LNCAP (cell line): ENCODE measurements around the gene NIN.

Source experiments
- TF ChIP-seq, protein P1 (sequence below): fragments of 450-650 bp; IDR thresholded peaks from 2 replicates; pipeline ENCODE4 v1.5.1; 2017; ENCODE audit warnings: mild to moderate bottlenecking

The NIN gene

DNA sequence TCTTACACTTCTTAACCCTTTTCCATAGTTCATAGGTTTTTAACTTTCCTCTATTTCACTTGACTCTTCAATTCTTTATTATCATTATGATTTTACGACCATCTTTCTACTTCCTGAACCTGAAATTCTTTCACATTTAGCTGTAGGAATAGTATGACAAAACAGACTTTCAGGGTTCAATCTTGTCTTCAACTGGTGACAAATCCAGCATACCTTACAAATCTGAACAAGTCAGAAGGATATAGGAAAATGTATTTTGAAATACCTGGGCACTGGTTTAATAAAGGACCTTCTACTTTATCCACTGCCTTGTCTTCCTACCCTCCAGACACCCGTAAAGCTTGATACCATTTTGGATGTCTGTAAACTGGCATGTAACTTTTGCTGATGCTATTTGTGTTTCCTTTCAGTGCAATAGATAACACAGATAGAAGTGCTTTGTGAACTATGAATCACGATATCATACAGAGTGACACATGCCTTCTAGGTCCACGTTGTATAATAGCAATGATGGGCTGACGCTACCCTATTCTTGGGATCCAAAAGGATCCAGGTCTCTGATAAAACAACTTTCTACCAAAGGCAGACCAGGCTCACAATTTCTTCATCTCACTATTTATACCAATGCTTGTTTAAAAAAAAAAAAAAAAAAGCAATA lies 85.4 kb downstream of the NIN start:
- TF ChIP-seq, protein P1, sequence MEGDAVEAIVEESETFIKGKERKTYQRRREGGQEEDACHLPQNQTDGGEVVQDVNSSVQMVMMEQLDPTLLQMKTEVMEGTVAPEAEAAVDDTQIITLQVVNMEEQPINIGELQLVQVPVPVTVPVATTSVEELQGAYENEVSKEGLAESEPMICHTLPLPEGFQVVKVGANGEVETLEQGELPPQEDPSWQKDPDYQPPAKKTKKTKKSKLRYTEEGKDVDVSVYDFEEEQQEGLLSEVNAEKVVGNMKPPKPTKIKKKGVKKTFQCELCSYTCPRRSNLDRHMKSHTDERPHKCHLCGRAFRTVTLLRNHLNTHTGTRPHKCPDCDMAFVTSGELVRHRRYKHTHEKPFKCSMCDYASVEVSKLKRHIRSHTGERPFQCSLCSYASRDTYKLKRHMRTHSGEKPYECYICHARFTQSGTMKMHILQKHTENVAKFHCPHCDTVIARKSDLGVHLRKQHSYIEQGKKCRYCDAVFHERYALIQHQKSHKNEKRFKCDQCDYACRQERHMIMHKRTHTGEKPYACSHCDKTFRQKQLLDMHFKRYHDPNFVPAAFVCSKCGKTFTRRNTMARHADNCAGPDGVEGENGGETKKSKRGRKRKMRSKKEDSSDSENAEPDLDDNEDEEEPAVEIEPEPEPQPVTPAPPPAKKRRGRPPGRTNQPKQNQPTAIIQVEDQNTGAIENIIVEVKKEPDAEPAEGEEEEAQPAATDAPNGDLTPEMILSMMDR = no peak

DNA sequence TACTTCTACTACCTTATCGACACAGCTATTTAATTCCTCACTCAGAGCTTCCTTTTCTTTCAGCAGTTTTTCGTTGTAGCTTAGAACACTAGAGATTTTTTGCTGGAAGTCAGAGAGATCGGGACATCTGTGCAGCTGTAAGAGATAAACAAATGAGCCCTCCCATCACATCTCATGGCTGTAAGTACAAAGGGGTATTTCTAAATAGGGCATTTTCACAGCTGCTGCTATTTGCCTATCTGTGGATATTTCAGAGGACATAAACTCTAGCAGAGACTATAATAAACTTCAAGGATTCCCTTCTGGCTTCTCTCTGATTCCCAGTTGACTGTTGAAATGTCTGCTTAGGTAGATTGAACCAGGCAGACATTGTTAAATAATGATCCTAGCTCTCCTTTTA lies 86.7 kb downstream of the NIN start:
- TF ChIP-seq, protein P1 = no peak

DNA sequence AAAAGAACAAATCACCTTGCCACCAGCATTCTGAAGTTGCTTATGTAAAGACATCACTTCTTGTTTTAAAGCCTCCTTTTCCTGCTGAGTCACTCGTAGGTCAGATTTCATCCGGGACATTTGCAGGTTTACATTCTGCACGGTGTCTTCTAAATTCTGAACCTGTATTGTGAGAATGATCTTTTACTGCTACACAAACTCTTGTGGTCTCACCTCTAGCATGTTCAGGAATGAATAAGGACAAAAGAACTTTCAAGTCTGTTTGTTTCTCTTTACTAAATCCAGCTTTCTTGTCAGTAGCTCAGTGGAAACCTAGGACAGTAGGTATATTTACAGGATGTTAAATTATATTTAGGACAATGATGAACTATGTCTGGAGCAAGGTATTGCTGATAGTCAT lies 89.4 kb downstream of the NIN start:
- TF ChIP-seq, protein P1 = no peak

DNA sequence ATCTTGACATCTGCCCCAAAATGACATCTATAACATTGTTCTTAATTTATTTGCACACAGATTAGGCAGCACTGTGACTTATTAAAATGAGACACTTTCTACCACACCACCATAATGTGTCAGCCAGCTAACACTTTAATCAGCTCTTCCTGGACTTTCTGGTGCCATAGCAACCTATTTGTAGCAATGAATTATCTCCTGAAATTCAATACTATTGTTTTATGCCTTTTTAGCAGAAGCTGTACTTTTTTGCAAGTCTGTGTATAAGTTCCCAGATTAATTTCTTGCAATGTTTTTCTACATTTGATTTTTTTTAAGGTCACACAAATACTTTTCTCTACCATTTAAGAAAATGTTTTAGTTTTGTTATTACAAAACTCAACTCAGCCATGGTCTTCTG lies 90.1 kb downstream of the NIN start:
- TF ChIP-seq, protein P1 = no peak

DNA sequence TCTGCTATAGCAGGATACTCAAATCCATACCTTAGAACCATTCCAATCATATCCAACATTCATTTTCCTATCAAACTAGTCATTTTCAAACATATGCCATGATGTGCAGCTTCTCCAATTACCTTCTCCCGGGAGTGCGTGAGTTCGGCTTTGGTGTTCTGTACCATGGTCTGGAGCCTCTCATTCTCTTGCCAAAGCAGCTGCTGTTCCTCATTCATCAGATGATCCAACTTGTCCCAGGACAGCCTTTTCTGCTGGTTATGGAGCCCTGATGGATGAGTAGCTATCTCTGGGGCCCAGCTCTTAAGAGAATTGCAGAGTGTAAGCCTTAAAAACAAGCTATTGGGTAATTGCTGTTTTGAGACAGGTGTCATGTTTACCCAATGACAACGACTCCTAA lies 91.8 kb downstream of the NIN start:
- TF ChIP-seq, protein P1 = no peak

DNA sequence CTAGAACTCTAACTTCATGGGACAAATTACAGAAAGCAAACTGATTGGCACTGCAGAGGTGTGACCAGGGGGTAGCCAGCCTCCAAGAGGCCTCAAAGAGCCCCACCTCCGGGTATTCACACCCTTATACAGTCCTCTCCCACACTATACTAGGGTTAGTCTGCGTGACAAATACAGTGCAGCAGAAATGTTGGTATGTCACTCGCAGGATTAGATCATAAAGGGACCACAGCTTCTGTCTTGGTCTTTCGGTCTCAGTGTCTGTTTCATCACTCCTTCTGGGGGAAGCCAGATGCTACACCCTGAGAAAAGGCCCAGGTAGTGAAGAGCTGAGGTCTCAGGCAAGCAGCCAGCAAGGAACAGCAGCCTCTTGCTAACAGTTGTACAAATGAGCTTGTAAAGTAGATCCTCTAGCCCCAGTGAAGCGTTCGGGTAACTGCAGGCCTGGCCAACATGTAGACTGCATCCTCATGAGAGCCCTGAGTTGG lies 94.0 kb downstream of the NIN start:
- TF ChIP-seq, protein P1 = no peak

DNA sequence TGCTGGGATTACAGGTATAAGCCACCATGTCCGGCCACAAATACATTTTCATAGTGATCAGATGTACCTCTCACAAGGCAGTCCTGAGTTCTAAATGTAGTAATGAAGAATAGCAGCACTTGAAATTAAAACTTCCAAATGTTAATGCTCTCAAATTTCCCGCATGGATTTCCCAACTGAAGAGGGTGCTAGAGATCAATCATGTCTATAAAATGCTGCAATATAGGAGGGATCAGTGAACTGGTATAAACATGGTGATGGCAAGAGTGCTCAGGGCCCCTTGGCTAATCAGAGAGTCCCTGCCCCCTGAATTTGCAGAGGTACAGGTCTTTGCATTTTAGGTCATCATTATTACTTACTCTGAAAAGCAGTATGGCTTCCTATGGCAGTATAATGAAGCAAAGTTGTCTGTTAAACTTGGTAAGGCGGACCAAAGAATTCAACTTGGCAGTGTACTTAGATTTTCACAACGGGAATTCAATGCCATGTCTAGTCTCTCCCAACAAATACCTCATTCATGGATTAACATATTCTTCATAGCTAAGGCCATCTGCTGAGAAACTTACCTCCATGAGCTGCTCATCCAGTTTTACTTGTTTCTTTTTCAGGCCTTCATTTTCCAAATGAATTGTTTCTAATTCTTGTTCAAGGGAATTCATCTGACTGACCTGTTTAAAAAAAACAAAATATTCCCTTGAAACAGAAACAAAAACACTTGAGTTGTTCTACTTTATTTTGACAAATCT lies 95.8 kb downstream of the NIN start:
- TF ChIP-seq, protein P1 = no peak; the same call in 1 of the 2 replicates
